ENCODE results near the gene STAB2. TPM values are rescaled to one million over a fixed set of nuclear protein-coding genes. Genes with fewer than 3 reads are reported as not detected.

The STAB2 gene
- polyA plus RNA-seq, 3 donors = not detected

GRCh38 chr12:103548622-103549601 lies 38.2 kb upstream of the STAB2 start:
- peak; percentile 1 to 40 (median 6) for DNase-seq
- no peaks in the 10 kb centered on the region for H4K20me1 ChIP-seq (ENCODE audit: insufficient read depth, low read length)
- no peaks in the 10 kb centered on the region for H3K4me1 ChIP-seq (ENCODE audit: control insufficient read depth in 1 of 2, insufficient read depth in 2 of 2, low read length in 2 of 2)
- peaks cover 0 to 6% (median 6%) of the 10 kb centered on the region in 3 donors for H3K27me3 Mint-ChIP-seq (ENCODE audit: low read depth in 3 of 3)
- no peaks in the 10 kb centered on the region for H3K36me3 ChIP-seq (replicated peaks in 1 of 2; ENCODE audit: control insufficient read depth in 1 of 2, insufficient read depth in 2 of 2, low read length in 2 of 2)
- H3K4me3 Mint-ChIP-seq = no peak overlapping the region
- H3K4me3 ChIP-seq (replicated peaks in 1 of 3; ENCODE audit: low read depth in 2 of 3, low read length in 3 of 3) = no peak overlapping the region
- no peak overlapping the region for H3K27ac ChIP-seq (ENCODE audit: low read depth in 1 of 2, low read length in 2 of 2)
- intact Hi-C loops (cut with micrococcal nuclease) = loop anchor here (5.0 to 10.0 kb wide), 2 partner anchors 602 to 1774 kb away; no protein-coding TSS in a partner anchor
- no peaks in the 10 kb centered on the region for H3K27me3 ChIP-seq (ENCODE audit: control insufficient read depth in 2 of 2, insufficient read depth in 2 of 2, low read length in 2 of 2)
- WGBS (ENCODE audit: insufficient coverage) = 0% methylated on average over 1 of the region's 10 CpGs
- peaks cover 0 to 2% (median 0%) of the 10 kb centered on the region in 7 donors for H3K9me3 Mint-ChIP-seq
- H3K9ac ChIP-seq (ENCODE audit: insufficient read depth, low read length, poor library complexity, severe bottlenecking) = no peak overlapping the region
- H2AFZ ChIP-seq (ENCODE audit: insufficient read depth, low read depth, low read length, poor library complexity, severe bottlenecking) = no peak overlapping the region
- TF ChIP-seq CTCF (IDR thresholded peaks at IDR 0.05) = peak; percentile 79
- H3K4me2 ChIP-seq (replicated peaks; ENCODE audit: extremely low read depth, low read length, poor library complexity, severe bottlenecking) = no peak overlapping the region
- H3K9me3 ChIP-seq (replicated peaks in 1 of 2; ENCODE audit: control insufficient read depth in 1 of 2, insufficient read depth in 1 of 2, low read length in 2 of 2) = no peaks in the 10 kb centered on the region
- H3K4me1 Mint-ChIP-seq = no peaks in the 10 kb centered on the region
- no peak overlapping the region for H3K27ac Mint-ChIP-seq
- no peaks in the 10 kb centered on the region for H3K79me2 ChIP-seq (ENCODE audit: insufficient read depth, low read length)
- no peaks in the 10 kb centered on the region for H3K36me3 Mint-ChIP-seq

GRCh38 chr12:103556890-103557627 lies 30.0 kb upstream of the STAB2 start:
- Histone ChIP-seq H2AFZ (ENCODE audit: insufficient read depth, low read depth, low read length, poor library complexity, severe bottlenecking) (no peak overlapping the region), H3K27me3 (ENCODE audit: control insufficient read depth in 2 of 2, insufficient read depth in 2 of 2, low read length in 2 of 2) (no peaks in the 10 kb centered on the region), H3K4me3 (replicated peaks in 1 of 3; ENCODE audit: low read depth in 2 of 3, low read length in 3 of 3) (no peak overlapping the region), H3K27ac (ENCODE audit: low read depth in 1 of 2, low read length in 2 of 2) (no peak overlapping the region), H3K36me3 (replicated peaks in 1 of 2; ENCODE audit: control insufficient read depth in 1 of 2, insufficient read depth in 2 of 2, low read length in 2 of 2) (no peaks in the 10 kb centered on the region), H3K4me1 (ENCODE audit: control insufficient read depth in 1 of 2, insufficient read depth in 2 of 2, low read length in 2 of 2) (no peaks in the 10 kb centered on the region), H3K9me3 (replicated peaks in 1 of 2; ENCODE audit: control insufficient read depth in 1 of 2, insufficient read depth in 1 of 2, low read length in 2 of 2) (no peaks in the 10 kb centered on the region), H3K9ac (ENCODE audit: insufficient read depth, low read length, poor library complexity, severe bottlenecking) (no peak overlapping the region), H4K20me1 (ENCODE audit: insufficient read depth, low read length) (no peaks in the 10 kb centered on the region), H3K4me2 (replicated peaks; ENCODE audit: extremely low read depth, low read length, poor library complexity, severe bottlenecking) (no peak overlapping the region), H3K79me2 (ENCODE audit: insufficient read depth, low read length) (no peaks in the 10 kb centered on the region)
- intact Hi-C loops (cut with micrococcal nuclease) = no loop called here
- Mint-ChIP-seq H3K27me3 (ENCODE audit: low read depth in 3 of 3) (peaks cover 0 to 7% (median 6%) of the 10 kb centered on the region in 3 donors), H3K36me3 (no peaks in the 10 kb centered on the region), H3K9me3 (peaks cover 0 to 5% (median 1%) of the 10 kb centered on the region in 7 donors), H3K27ac (no peak overlapping the region), H3K4me3 (no peak overlapping the region), H3K4me1 (no peaks in the 10 kb centered on the region)
- 100% methylated on average over 1 of the region's 3 CpGs for WGBS (ENCODE audit: insufficient coverage)
- no peak for TF ChIP-seq CTCF (IDR thresholded peaks at IDR 0.05)
- DNase-seq = no peak

Measured in CD14-positive monocyte (primary cell).